Psoas muscle (tissue), 8 donors: Measurements from ENCODE around the gene FFAR2. TPM values are rescaled to one million over a fixed set of nuclear protein-coding genes. Genes with fewer than 3 reads are reported as not detected.

ENCODE experiments used
- ATAC-seq, 4 donors: fragments of 200-7000 bp; cut with Tn5 transposase; one replicate each; pipeline ENCODE4 v1.9.1; 2020; ENCODE audit warnings: moderate library complexity in 3 of 4, mild to moderate bottlenecking in 2 of 4
- DNase-seq, 2 donors: peaks; one replicate each; pipeline ENCODE4 v3.0.0-alpha.2; 2020
- H3K27ac ChIP-seq: fragments of 200-600 bp; one replicate; pipeline ENCODE4 v1.8.0; 2022
- H3K27me3 ChIP-seq, 3 donors: fragments of 200-600 bp in 1 of 3; one replicate each; pipeline versions ENCODE4 v1.6.1 to v1.8.0; 2013 to 2022; ENCODE audit warnings: low read length in 2 of 3, mild to moderate bottlenecking in 2 of 3, moderate library complexity in 1 of 3; ENCODE audit not compliant: insufficient read depth in 3 of 3
- H3K36me3 ChIP-seq, 2 donors: fragments of 200-600 bp in 1 of 2; one replicate each; pipeline versions ENCODE4 v1.6.1 to v1.8.0; 2013 to 2022; ENCODE audit warnings: low read depth in 1 of 2, mild to moderate bottlenecking in 1 of 2, moderate library complexity in 1 of 2; ENCODE audit not compliant: insufficient read depth in 1 of 2
- H3K4me1 ChIP-seq: fragments of 200-600 bp; one replicate; pipeline ENCODE4 v1.8.0; 2022
- H3K4me3 ChIP-seq: fragments of 200-600 bp; one replicate; pipeline ENCODE4 v1.8.0; 2022; ENCODE audit warnings: mild to moderate bottlenecking
- H3K9me3 ChIP-seq: fragments of 200-600 bp; one replicate; pipeline ENCODE4 v1.8.0; 2022
- WGBS, 3 donors: extraction: QIAGEN DNeasy Blood & Tissue Kit; methylation state at CpG; one replicate each; pipeline versions ENCODE4 v1.1.6 to v1.1.7; 2013; 5-methylcytosine and 5-hydroxymethylcytosine counted together
- intact Hi-C, 2 donors: fragments of 100-400 bp; cut with DNase I; formaldehyde crosslinking; loops; one replicate each; pipeline versions ENCODE4 v1.11.0 to v1.14.2; 2022
- long read RNA-seq, 2 donors: library from polyadenylated mRNA; unstranded; transcript quantifications; one replicate each; pipeline ENCODE4 v2.0.0, GENCODE V29; 2021
- polyA plus RNA-seq, 3 donors: library from polyadenylated mRNA; stranded (reverse); fragments of 200-250 nt; gene quantifications; one replicate each; pipeline ENCODE4 v1.2.3, GENCODE V29; 2013
- total RNA-seq, 4 donors: library from RNA; stranded (reverse); fragmentation: NEBNext Ultra II Directional in 2 of 4; extraction: Animal tissue kit (Norgen Biotek cat#: 25700) in 2 of 4; gene quantifications; one replicate each; pipeline versions ENCODE4 v1.2.1 to v1.2.4, GENCODE V29; 2021 to 2023
- TF ChIP-seq, protein P1 (sequence below): fragments of 200-600 bp; IDR thresholded peaks from one replicate; pipeline ENCODE4 v1.8.0; 2022; ENCODE audit warnings: antibody characterized with exemption
- donor health status: healthy with polysubstance abuse.
- donor health status: DM: no; HTN: no; CAD: no; lungs with moderate emphysema.
- donor health status: Bipolar disorder and iron deficiency.
- donor health status: healthy.
- donor health status: DM: yes; HTN: yes; CAD: no.
- donor health status: DM: no; HTN: no; CAD: no.
- donor health status: DM: no; HTN: no; CAD: no.
- donor health status: DM: yes; HTN: yes; CAD: no.

FFAR2 gene
- total RNA-seq = under 1 TPM in 3 of 4 donors, not detected in 1; 0.13 to 0.47 (median 0.41) TPM
- polyA plus RNA-seq = under 1 TPM; 0.07 to 0.16 (median 0.08) TPM
- long read RNA-seq, donor 1 = 0 reads
- long read RNA-seq, donor 2 = 0 reads

- H3K27me3 ChIP-seq = peaks cover 0 to 3% (median 0%) of the 10 kb centered on the region in 3 donors
- 68 to 76% (median 71%) methylated on average over 12 of the region's 12 CpGs for WGBS, 3 donors
- DNase-seq = no peak
- TF ChIP-seq, protein P1, sequence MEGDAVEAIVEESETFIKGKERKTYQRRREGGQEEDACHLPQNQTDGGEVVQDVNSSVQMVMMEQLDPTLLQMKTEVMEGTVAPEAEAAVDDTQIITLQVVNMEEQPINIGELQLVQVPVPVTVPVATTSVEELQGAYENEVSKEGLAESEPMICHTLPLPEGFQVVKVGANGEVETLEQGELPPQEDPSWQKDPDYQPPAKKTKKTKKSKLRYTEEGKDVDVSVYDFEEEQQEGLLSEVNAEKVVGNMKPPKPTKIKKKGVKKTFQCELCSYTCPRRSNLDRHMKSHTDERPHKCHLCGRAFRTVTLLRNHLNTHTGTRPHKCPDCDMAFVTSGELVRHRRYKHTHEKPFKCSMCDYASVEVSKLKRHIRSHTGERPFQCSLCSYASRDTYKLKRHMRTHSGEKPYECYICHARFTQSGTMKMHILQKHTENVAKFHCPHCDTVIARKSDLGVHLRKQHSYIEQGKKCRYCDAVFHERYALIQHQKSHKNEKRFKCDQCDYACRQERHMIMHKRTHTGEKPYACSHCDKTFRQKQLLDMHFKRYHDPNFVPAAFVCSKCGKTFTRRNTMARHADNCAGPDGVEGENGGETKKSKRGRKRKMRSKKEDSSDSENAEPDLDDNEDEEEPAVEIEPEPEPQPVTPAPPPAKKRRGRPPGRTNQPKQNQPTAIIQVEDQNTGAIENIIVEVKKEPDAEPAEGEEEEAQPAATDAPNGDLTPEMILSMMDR = no peak
- H3K36me3 ChIP-seq = no peaks in the 10 kb centered on the region
- H3K9me3 ChIP-seq = no peaks in the 10 kb centered on the region
- H3K27ac ChIP-seq = no peak within 1 kb of the TSS
- no peak for ATAC-seq
- no peak within 1 kb of the TSS for H3K4me3 ChIP-seq
- H3K4me1 ChIP-seq = no peaks in the 10 kb centered on the region
- intact Hi-C loops = no loop called here
Measured at GRCh38 chr19:35447606-35448469, at the start of gene FFAR2. Gene FFAR2 (plus strand): TSS chr19:35448257. CDS start chr19:35449715, 1,458 bp downstream.

GRCh38 chr19:35398570-35398969 lies 49.5 kb upstream of the FFAR2 start:
- 85 to 89% (median 89%) methylated on average over 12 of the region's 12 CpGs for WGBS, 3 donors

DNA sequence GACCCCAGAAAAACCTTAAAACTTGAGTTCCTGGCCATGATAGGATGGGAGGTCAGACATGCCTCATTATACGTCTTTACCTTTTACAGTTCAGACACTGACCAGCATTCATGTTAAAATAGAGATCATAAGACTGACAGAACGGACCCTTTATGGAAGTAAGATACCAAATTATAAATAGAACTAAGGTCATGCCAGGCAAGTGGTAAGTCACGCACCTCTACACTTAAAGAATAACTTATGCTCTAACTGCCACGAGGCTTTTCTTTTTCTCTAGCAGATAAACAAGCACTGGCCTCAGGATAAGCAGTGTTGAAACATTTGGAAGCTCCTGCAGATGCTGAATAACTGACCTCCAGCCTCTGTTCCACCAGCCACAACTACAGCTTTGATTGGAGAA lies 48.8 kb upstream of the FFAR2 start:
- peaks cover 0 to 5% (median 2%) of the 10 kb centered on the region in 3 donors for H3K27me3 ChIP-seq
- no peaks in the 10 kb centered on the region for H3K9me3 ChIP-seq
- no peak overlapping the region for H3K27ac ChIP-seq
- TF ChIP-seq, protein P1 = no peak
- 69 to 75% (median 70%) methylated on average over 4 of the region's 4 CpGs for whole genome bisulfite sequencing, 3 donors
- H3K4me3 ChIP-seq = no peak overlapping the region
- H3K36me3 ChIP-seq = no peaks in the 10 kb centered on the region
- no peaks in the 10 kb centered on the region for H3K4me1 ChIP-seq
- DNase-seq = no peak
- intact Hi-C loops = no loop called here
- ATAC-seq = no peak

More at GRCh38 chr19:35398570-35398969, 49.5 kb upstream of the FFAR2 start:
- no peak for ATAC-seq
- Histone ChIP-seq H3K9me3 (no peaks in the 10 kb centered on the region), H3K4me1 (no peaks in the 10 kb centered on the region), H3K4me3 (no peak overlapping the region), H3K27ac (no peak overlapping the region), H3K27me3 (peaks cover 0 to 5% (median 2%) of the 10 kb centered on the region in 3 donors), H3K36me3 (no peaks in the 10 kb centered on the region)
- TF ChIP-seq, protein P1 = no peak
- no peak for DNase-seq
- intact Hi-C loops = no loop called here

DNA sequence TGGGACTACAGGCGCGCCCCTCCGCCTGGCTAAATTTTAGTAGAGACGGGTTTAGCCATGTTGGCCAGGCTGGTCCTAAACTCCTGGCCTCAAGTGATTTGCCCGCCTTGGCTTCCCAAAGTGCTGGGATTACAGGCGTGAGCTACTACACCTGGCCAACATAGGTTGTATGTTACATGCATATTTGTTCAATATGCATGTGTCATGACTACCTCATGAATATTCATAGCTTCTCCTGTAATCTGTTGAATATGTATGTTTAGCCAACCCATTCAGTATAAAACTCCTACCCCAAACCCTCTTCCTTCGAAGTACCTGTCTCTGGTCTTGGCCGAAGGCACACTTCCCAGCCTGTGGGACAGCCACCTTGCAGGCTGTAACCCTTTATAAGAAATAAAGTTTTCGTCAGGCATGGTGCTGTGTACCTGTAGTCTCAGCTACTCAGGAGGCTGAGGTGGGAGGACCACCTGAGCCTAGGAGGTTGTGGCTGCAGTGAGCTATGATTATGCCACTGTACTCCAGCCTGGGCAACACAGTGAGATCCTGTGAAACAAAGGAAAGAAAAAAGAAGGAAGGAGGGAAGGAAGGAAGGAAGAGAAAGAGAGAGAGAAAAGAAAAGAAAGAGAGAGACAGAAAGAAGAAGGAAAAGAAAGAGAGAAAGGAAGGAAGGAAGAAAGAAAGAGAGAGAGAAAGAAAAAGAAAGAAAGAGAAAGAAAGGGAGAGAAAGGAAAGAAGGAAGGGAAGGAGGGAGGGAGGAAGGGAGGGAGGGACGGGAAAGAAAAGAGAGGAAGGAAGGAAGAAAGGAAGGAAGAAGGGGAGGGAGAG lies 47.9 kb upstream of the FFAR2 start:
- WGBS, 3 donors = 77 to 82% (median 80%) methylated on average over 10 of the region's 10 CpGs
- Histone ChIP-seq H3K9me3 (no peaks in the 10 kb centered on the region), H3K27ac (no peak overlapping the region), H3K36me3 (no peaks in the 10 kb centered on the region), H3K4me1 (no peaks in the 10 kb centered on the region), H3K27me3 (peaks cover 0 to 5% (median 2%) of the 10 kb centered on the region in 3 donors), H3K4me3 (no peak overlapping the region)
- TF ChIP-seq, protein P1 = no peak
- ATAC-seq (no peak), DNase-seq (no peak)
- intact Hi-C loops = no loop called here
